Effector CD4-positive, alpha-beta T cell (primary cell): ENCODE data around the gene LGR6.

Experiments used
- DNase-seq: peaks from one replicate; pipeline ENCODE4 v3.0.0-alpha.2; 2020

The LGR6 gene

DNA sequence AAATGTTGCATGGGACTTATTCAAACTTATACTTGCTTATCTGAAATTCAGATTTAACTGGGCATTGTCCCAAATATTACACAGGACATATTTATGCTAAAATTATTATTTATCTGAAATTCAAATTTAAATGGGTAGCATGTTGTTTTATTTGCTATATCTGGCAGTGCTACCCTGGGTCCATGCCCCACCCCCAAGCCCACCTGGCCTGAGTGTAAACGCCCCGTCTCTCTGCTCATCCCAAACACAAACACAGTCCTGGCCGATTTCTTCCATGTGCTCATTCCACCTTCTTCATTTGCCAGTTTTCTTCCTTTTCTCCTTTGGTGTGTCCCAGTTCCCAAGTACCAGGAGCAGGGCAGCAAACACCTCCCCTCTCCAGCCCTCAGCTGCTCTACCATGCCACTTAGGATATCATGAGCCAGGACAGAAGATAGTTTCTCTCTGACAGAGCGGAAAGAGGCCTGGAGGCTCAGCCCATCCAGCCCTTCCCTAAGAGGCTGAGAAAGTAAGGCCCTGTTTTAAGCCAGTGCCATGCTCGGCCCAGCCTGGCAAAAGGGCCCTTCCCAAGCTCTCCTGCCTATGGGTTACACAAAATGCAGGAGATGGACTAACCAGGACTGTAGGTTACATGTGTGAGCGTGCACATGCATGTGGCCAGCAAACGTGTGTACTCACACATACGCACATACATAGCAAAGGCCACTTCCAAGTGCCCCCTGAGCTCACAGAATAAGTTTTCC lies 78.7 kb downstream of the LGR6 start:
- DNase-seq, result no peak

DNA sequence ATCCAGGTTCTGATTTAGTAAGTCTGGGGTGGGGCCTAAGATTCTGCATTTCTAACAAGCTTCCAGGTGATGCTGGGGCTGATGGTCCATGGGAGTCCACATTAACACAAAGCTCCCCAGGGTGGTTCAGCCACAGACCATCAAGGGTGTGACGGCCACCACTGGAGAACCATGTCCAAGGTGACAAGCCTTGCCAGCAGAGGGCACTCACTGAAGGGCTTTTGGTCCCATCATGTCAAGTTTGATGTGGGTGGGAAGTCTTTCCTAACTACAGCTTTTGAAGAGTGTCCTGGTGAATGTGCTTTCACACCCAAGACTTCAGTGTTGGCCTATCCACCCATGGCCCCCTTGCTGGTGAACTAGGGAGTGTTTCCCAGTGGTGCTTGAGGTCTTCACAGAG lies 81.0 kb downstream of the LGR6 start:
- peak; percentile 23 for DNase-seq

DNA sequence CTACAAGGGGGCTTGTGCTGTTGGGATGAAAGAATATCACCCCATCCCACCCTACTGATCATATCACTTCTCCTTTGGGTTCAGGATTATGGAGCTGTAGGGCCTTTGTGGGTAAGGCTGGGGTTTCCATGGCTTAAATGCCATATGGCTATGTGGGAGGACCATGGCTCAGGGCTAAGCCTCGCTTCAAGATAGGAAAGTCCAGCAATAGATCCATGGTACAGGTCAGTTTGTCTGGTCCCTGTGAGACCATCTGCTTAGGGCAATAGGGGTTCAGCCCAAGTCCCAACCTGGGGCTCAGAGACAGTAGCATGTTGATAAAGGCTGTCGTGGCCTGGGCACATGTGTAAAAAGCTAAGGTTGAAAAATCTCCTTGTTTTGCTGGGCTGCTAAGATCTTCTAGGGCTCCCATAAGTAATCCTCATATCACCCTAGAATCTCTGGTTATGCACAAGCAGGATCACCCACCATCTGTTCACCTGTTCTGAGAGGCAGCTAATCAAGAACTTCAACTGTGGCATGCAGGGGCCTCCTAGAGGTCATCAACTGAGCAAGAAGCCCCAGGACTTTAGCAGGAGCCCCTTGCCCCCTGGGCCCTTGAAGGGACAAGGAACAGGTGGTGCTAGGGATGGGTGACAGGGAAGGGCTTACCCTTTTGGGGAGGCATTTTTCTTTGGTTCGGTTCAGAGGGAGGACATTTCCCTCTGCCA lies 81.6 kb downstream of the LGR6 start:
- DNase-seq, result no peak

DNA sequence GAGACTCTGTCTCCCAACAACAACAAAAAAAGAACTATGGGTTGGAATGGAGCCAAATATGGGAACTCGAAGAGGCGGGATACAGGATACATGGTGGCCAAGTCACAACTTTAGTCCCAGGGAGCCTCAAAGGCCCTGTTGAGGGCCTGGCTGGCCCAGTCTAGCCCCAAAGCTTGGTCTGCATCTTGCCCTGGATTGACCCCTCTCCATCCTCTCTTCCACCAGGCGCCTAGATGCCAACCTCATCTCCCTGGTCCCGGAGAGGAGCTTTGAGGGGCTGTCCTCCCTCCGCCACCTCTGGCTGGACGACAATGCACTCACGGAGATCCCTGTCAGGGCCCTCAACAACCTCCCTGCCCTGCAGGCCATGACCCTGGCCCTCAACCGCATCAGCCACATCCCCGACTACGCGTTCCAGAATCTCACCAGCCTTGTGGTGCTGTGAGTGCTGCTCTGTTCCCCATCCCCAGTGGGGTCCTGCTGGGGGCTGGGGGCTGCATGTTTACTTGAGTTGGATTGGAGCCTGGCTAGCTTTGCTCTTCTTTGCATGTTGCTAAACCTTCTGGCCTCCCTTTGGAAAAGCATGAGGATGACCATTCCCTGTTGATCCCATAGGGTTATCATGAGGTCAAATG lies 82.6 kb downstream of the LGR6 start:
- DNase-seq, result no peak

DNA sequence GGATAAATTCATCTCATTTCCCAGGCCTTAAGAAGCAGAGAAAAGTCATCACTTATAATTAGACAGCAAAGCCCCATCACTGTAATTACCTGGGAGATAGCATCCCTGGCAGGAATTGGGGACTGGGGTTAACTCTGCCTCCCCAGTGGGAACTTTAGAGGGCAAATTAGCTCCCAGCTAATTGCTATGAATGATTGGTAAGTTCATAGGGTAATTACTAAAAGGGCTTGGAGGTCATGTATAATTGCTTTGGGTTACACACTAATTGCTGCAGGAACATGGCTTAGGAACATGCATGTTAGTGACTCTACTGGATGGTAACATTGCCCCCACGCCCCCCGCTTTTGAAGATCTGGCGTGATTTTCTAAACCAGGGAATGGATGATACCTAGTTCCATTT lies 83.3 kb downstream of the LGR6 start:
- no peak for DNase-seq

DNA sequence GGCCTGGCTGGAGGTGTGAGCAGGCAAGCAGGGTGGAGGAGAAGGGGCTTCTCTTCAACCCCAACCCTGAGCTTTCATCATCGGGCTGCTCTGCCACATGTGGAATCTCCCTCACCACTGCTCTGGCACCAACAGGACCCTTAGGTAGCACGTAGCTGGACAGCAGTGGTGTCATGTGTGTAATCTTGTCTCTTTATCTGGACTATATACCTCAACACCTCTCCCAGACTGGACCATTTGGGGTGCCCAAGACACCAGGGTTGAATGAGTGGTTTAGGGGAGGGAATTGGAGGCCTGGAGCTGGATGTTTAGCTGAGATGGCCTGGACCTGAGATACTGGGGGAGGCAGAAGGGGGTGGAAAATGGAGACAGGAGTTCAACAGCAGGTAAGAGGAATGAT lies 85.2 kb downstream of the LGR6 start:
- DNase-seq, result no peak

DNA sequence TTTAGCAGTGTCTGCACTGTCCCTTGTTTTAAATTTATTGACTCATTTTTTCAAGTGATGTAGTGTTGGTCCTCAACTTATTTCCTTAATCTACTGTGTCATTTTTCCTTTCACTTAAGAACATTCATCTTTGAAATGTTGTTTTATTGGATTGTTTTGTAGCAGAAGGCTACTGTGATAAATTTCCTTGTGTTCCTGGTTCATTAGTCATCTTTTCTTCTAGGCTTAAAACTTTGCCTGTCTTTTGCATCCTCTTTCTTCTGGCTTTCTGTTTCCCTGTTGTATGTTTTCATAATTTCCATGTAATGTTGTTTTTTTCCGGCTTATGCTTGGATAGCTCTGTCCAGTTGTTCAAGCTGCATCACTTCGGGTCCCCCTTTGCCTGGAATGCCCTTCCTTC lies 86.2 kb downstream of the LGR6 start:
- no peak for DNase-seq

DNA sequence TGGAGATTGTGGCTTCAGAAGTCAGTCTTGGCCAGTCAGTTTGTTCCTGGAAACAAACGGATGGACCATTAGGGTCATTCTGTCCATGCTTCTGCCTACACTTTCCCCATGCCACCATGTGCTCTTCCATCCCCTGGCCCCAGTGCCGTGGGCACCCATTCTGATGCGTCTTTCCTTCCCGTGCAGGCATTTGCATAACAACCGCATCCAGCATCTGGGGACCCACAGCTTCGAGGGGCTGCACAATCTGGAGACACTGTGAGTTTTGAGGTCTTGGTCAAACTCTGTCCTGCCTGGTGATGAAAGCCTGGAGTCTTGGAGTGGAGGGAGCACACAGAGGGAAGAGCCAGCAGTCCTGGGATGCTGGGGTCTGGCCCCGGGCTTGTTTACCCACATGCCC lies 87.0 kb downstream of the LGR6 start:
- no peak for DNase-seq

DNA sequence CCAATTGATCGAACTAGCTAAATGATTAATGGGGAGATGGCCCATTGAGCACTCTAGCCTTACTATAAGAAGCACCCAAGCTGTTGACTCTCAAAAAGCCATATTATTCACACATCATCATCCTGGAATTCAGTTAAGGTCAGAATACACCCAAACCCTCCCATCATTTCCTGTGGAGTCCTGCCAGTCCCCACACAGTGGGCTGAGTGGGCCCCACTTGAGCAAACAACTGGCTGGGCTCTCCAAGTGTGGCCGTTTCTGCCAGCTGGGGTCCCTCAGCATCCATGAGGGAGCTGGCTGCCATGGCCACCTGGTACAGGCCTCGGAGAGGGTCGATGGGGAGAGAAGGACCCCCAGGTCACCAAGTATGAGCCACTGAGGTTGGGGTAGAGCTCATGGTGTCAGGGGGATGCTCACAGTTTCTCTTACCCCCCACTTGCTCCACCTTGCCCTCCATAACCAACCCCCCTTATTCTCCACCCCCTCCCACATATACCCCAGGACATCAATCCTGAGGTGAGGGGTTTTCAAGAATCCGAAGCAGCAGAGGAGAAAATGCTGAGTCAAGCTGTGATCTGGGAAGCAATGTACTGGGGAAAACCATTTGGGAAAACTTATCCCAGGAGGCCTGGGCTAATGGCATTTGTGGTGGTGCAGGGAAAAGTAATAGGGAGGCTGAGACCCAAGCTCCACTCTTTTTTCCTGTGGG lies 87.9 kb downstream of the LGR6 start:
- DNase-seq, result no peak

DNA sequence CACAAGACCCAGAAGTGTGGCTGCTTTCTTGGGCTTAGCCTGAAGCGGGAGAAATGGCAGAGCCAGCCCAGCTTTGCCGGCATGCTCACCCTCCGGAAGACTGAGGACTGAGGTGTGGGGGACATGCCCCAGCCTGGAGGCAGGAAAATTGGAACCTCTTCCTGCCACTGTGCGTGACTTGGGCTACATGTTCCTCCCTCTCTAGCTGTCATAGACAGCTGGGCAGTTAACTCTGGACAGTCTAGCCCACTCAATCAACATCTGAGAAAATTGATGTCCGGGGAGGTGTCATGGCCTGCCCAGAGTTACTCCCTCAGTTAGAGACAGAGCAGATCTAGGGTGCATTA lies 88.4 kb downstream of the LGR6 start:
- DNase-seq, result no peak

DNA sequence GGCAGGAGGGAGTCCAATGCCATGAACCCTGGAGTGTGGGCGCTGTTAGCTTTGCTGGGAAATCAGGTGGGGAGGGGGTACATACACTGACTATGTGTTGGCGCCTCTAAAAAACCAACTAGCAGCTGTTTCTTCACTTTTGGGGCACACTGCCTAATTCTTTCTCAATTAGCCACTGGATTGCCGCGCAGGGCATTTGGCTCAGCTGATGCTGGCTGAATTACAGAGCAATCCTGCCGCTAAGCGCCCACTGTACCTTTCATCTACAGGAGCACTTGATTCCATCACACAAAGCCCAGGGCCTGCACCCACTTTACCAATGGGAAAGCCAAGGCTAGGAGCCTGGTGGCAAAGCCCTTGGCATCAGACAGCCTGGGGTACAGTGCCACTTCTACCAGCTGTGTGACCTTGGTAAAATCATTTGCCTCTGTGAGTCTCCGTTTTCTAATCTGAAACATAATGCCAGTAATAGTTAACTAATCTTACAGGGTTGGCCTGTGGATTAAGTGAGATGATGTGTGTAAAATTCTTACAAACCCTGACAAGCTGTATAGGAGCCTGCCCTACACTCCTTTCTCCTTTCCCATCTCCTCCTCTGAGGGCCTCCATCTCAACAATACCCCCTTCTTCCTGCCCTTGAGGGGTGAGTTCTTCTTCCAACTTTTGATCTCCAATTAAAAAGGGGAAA lies 89.1 kb downstream of the LGR6 start:
- no peak for DNase-seq

DNA sequence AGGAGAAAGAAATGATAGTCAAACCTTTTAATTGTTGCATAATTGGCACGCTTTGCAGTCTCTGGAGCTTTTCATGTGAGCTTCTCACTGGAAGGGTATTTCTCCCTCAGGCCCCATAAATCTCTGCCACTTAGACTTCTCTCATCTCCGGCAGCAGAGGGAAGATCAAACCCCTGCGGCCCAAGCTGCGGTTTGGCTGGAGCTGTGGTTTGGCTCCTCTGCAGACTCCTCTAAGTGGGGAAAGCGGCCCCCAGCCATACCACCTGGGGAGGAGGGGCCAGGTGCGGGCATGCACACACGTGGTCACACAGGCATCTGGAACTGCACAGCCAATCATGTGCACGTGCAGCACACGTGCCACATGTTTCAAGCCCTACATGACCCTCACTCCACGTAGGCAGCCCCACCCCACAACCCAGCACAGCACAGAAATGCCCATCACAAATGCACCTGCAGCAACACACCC lies 89.8 kb downstream of the LGR6 start:
- DNase-seq, result no peak

DNA sequence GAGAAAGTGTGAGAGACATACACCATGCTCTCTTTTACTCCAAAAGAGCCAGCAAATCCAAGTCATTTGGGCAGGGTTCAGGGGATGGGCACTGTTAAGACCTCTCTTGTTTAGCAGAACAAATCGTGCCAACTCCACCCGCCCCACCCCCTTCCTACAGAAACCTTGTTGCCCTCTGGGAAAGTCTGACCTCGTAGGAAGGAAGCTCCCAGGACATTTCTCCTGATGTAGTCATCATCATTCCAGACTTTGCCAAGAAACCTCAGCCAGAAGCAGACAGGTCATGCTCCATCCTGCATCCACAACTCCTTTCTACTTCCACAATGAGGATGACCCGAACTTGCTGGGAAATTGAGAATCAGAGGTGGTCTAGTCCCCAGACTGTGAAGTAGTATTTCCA lies 90.4 kb downstream of the LGR6 start:
- no peak for DNase-seq

DNA sequence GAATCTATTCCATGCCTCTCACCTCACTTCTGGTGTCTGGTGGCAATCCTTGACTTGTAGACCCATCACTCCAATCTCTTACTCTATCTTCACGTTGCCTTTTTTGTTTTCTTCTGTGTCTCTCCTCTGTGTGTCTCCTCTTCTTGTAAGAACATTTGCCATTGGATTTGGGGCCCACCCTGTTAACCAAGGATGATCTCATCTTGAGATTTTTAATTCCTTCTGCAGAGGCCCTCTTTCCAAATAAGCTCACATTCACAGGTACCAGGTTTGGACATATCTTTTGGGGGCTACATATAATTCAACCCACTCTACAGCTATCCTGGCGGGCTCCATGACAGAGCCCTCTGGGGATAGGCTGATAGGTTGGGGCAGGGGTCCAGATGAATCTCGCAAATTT lies 92.3 kb downstream of the LGR6 start:
- no peak for DNase-seq

DNA sequence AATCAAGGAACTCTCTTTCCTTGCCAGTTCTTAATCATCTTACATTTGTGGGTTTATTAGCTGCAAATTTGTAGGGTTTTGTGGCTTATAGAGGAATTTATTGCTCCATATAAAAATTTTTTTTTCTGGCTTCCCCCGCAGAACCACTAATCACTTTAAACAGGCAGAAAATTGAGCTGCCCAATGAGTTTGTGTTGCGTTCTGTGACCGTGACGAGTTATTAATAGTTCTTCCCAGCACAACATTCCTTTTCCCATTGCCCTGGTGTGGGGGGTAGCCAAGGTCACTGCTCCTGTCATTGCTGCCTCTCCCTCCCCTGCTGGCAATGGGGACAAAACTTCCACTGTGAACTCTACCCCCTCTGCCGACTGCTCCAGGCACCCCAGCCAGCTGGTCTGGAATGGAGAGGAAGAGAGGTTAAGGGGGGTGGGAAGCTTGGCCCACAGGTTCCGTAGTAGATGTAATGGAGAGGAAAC lies 93.1 kb downstream of the LGR6 start:
- DNase-seq, result no peak

DNA sequence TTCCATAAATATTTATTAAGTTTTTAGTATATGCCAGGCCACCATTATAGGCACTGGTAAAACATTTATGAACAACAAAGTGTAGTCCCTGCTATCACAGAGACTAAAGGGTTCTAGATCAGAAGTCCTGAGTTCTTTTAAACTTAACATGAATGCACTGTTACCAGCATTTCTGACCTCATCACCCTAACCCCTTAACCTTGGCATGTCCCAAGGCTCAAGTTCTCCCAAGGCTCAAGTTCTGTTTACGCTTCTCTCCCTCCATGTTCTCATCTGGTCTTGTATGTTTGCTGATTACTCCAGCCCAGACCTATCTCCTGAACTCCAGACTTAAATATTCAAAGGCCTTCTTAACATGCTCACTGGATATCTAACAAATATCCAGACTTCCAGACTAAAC lies 93.6 kb downstream of the LGR6 start:
- no peak for DNase-seq

DNA sequence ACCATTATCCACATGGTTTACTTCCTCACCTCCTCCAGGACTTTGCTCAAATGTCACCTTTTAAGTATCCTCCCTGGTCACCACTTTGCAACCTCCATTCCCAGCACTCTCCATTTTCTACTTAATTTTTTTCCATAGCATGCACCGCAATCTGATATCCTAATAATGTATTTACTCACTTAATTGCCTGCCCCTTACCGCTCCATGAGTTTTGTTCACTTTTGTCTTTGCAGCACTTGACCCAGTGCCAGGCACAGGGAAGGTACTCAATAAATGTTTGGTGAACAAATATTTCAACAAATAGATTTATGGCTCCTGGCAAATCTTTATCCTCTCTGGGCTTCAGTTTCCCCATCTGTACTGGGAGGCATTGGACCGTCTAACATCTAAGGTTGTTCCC lies 94.6 kb downstream of the LGR6 start:
- DNase-seq, result no peak

DNA sequence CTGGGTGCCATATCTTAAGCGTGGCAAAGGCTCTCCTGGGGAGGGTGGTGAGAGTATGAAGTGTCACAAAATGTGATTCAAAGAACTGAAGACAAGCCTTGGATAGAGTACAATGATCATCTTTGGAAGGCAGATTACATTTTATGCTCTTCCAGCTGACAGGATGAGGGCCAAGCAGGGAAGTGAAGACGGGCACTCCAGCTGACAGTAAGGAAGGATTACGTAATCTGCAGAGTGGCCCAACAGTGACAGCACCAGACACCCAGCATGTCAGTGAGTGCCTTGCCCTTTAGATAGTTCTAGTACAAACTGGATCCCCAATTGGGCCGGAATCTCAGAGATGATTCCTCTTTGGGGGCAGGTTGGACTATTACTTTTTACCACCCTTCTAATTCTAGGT lies 95.4 kb downstream of the LGR6 start:
- DNase-seq, result no peak

DNA sequence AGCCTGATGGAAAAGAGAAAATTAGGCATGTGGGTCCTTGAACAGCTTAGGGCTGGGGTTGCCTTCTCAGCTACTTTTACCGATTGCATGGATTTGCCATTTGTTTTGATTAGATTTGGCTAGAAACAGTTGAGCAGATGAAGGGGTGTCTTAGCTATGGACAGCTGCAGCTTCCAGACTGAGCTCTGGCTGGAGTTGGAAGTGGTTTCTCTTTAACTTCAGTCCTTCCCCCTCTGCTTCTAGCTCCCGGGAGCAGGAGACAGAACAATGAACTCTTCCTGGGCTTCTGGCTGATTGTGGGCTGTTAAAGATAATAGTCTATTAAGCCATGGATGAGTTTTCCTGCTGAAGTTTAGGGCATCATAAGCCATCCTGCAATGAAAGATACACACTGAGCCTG lies 97.4 kb downstream of the LGR6 start:
- DNase-seq, result no peak

DNA sequence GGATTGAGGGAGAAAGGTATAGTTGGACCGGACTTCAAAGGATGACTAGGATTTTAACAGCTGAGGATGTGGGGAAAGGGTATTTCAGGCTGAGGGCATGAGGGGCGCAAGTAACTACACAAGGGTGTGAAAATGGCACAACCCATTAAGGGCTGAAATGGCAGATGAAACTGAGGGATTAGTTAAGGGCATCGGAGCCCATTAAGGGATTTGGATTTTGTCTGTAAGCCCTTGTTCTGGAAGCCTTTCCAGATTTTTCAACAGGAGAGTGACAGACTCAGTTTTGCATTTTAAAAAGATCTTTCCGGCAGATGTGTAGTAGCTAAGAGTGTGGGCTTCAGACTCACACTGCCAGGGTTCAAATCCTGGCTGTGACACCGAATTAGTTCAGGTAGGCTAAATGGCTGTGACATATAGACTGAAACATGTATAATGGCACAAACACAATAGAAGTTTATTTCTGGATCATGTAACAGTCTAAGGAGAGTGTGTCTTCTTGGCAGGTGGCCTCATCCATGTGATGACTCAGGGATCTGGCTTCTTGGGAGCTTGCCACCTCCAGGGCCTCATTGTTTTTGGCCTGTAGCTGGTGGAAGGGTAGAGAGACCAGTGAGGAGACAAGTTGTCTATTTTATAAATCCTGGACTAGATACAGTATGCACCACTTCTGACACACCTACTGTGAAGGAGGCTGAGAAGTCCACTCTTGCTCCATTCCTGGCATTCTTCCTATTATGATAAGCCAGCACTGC lies 98.5 kb downstream of the LGR6 start:
- DNase-seq, result no peak

DNA sequence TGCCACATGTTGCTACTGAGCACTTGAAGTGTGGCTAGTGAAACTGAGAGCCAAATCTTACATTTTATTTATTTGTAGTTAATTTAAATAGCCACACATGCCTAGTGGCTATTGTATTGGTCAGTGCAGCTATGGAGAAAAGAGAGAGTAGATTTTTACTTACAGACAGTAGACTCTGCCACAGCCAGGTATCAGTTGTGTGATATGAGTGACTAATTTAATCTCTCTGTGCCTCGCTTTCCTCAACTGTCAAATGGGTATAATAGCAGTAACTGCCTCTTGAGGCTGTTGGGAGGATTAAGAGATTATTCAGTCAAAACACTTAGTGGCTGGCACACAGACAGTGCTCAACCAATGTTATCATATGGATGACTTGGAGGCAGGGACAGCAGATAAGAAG lies 99.2 kb downstream of the LGR6 start:
- DNase-seq, result no peak

DNA sequence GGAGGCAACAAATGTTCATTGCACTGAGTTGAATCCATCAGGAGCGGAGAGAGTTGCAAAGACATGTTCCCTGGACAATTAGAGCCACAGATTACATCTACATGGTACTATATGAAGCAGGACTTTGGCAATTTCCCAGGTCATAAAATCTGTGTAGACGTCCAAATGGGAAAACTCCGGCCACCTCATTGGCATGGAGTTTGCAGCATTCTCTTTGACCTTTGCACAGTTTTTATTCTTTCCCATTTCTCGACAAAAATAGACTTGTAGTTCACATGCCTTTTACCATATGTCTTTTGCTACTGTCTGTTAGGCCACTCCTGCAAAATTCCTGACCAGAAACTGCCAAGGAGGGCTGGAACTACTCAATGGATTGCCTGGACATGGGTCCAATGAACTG lies 100.0 kb downstream of the LGR6 start:
- DNase-seq, result no peak
